Vagina (tissue), 2 donors: ENCODE measurements around the gene CDCA3. TPM values are rescaled to one million over a fixed set of nuclear protein-coding genes. Genes with fewer than 3 reads are reported as not detected.
"Not testable (repeated sequence)": the region's sequence is repeated elsewhere in the genome, so short reads cannot be mapped to it uniquely, and the experiment has no call there.

ENCODE experiments used
- DNase-seq, 2 donors: peaks; one replicate each; pipeline ENCODE4 v3.0.0-alpha.2; 2017; ENCODE audit errors: extremely low spot score in 2 of 2
- H3K27ac ChIP-seq: fragments of 200-600 bp; sonication (generic); one replicate; pipeline ENCODE4 v1.5.1; 2019
- H3K27me3 ChIP-seq: fragments of 200-600 bp; sonication (generic); one replicate; pipeline ENCODE4 v1.5.1; 2019
- H3K36me3 ChIP-seq, 2 donors: fragments of 200-600 bp; sonication (generic); one replicate each; pipeline ENCODE4 v1.5.1; 2017 to 2019
- H3K4me1 ChIP-seq: fragments of 200-600 bp; sonication (generic); one replicate; pipeline ENCODE4 v1.5.1; 2019
- H3K4me3 ChIP-seq, 2 donors: fragments of 200-600 bp; sonication (generic); 1 replicate in 1 of 2; 2 replicates in 1 of 2; pipeline ENCODE4 v1.5.1; 2016 to 2019
- H3K9me3 ChIP-seq: fragments of 200-600 bp; sonication (generic); one replicate; pipeline ENCODE4 v1.5.1; 2019
- POLR2A ChIP-seq, 2 donors: fragments of 450-650 bp; IDR thresholded peaks; one replicate each; pipeline ENCODE4 v1.6.1; 2017; ENCODE audit warnings: antibody characterized with exemption in 2 of 2, mild to moderate bottlenecking in 2 of 2, moderate library complexity in 2 of 2
- POLR2AphosphoS5 ChIP-seq, 2 donors: sonication (generic); formaldehyde crosslinking; IDR thresholded peaks; one replicate each; pipeline ENCODE4 v1.9.0; 2017; ENCODE audit warnings: antibody characterized with exemption in 2 of 2, mild to moderate bottlenecking in 2 of 2, low read depth in 1 of 2; ENCODE audit not compliant: insufficient read depth in 1 of 2
- intact Hi-C: fragments of 100-400 bp; cut with DNase I; formaldehyde crosslinking; loops from one replicate; pipeline ENCODE4 v1.15.1; 2023
- total RNA-seq: library from RNA; depleted of rRNA; stranded (reverse); fragments of >200 nt; gene quantifications from one replicate; pipeline ENCODE4 v1.2.3, GENCODE V29; 2016
- TF ChIP-seq, protein P1 (sequence below), 3 experiments: fragments of 450-650 bp in 2 of 3; fragments of 200-600 bp in 1 of 3; sonication (generic) in 1 of 3; IDR thresholded peaks; one replicate each; pipeline ENCODE4 v1.5.1; 2017 to 2019; ENCODE audit warnings: antibody characterized with exemption in 3 of 3, mild to moderate bottlenecking in 2 of 3, moderate library complexity in 2 of 3

The CDCA3 gene
- total RNA-seq, 1 donor from 2014 or later: 8.6 TPM

DNA sequence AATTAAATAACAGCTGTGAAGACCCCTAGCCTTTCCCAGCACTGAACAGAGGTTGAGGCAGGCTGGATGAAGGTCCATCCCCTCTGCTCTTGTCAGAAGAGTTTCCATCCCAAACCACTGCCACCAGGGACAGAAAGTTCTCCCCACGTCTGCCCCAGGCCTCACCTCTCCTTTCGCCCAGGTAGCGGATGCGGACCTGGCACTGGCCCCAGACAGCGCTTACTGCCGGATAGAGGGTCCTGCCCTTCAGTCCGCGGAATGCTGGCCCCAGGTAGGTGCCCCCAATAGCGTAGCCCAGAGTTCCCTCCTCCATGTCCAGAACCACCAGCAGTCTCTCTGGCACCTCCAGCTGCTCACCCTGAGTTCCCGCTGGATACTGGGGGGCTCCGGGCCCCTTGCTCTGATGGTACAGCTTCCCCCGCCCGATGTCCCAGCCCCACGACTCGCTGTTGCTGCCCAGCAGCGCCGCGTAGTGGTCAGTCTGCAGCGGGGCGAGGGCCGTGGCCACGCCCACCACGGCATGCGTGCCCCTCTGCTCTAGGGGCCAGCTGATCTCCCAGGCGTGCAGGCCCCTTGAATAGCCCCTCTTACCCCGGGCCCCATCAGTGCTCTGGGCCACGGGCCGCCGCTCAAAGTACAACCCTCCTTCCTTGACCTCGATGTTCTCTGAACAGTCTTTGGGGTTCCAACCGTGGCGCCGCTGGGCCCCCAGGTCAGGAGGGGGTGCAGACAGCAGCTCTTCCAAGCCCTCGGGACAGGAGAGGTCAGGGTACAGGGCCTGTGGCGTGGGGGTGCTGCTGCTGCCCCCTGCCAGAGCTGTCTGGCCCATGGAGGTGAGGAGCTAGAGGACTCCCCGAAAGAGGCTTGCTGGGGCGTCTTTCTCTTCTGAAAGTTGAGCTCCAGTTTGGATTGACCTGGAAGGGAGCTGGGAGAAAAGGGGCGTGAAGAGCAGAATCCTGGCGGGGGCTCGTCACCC lies 21.3 kb upstream of the CDCA3 start:
- peak overlapping the region; percentile 86 for H3K27ac ChIP-seq
- H3K9me3 ChIP-seq: no peaks in the 10 kb centered on the region
- H3K4me1 ChIP-seq: peaks cover 38% of the 10 kb centered on the region
- H3K27me3 ChIP-seq: no peaks in the 10 kb centered on the region
- no peak for DNase-seq
- no peak for TF ChIP-seq POLR2A (IDR thresholded peaks at IDR 0.05)
- TF ChIP-seq, protein P1, sequence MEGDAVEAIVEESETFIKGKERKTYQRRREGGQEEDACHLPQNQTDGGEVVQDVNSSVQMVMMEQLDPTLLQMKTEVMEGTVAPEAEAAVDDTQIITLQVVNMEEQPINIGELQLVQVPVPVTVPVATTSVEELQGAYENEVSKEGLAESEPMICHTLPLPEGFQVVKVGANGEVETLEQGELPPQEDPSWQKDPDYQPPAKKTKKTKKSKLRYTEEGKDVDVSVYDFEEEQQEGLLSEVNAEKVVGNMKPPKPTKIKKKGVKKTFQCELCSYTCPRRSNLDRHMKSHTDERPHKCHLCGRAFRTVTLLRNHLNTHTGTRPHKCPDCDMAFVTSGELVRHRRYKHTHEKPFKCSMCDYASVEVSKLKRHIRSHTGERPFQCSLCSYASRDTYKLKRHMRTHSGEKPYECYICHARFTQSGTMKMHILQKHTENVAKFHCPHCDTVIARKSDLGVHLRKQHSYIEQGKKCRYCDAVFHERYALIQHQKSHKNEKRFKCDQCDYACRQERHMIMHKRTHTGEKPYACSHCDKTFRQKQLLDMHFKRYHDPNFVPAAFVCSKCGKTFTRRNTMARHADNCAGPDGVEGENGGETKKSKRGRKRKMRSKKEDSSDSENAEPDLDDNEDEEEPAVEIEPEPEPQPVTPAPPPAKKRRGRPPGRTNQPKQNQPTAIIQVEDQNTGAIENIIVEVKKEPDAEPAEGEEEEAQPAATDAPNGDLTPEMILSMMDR (IDR thresholded peaks at IDR 0.05): peak; percentile 35 to 91 (median 77)
- peaks cover 0 to 14% of the 10 kb centered on the region in 2 donors for H3K36me3 ChIP-seq
- intact Hi-C loops: no loop called here
- H3K4me3 ChIP-seq: peak overlapping the region; percentile 67 to 70

- H3K27ac ChIP-seq: peak overlapping the region; percentile 86
- intact Hi-C loops: no loop called here
- no peak for TF ChIP-seq POLR2AphosphoS5 (IDR thresholded peaks at IDR 0.05; ENCODE audit: insufficient read depth in 1 of 2, low read depth in 1 of 2)
- TF ChIP-seq POLR2A (IDR thresholded peaks at IDR 0.05): no peak
- TF ChIP-seq, protein P1 (IDR thresholded peaks at IDR 0.05): no peak
Observed at GRCh38 chr12:6871052-6871957, 20.2 kb upstream of the CDCA3 start.

DNA sequence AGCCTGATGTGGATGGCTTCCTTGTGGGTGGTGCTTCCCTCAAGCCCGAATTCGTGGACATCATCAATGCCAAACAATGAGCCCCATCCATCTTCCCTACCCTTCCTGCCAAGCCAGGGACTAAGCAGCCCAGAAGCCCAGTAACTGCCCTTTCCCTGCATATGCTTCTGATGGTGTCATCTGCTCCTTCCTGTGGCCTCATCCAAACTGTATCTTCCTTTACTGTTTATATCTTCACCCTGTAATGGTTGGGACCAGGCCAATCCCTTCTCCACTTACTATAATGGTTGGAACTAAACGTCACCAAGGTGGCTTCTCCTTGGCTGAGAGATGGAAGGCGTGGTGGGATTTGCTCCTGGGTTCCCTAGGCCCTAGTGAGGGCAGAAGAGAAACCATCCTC lies 19.2 kb upstream of the CDCA3 start:
- H3K4me3 ChIP-seq: not testable (repeated sequence)

More at GRCh38 chr12:6871052-6871957, 20.2 kb upstream of the CDCA3 start:
- Histone ChIP-seq H3K9me3 (no peaks in the 10 kb centered on the region), H3K4me3 (peak overlapping the region; percentile 67 to 70), H3K27me3 (no peaks in the 10 kb centered on the region), H3K4me1 (peaks cover 46% of the 10 kb centered on the region), H3K36me3 (peaks cover 0 to 14% of the 10 kb centered on the region in 2 donors)
- DNase-seq: no peak

GRCh38 chr12:6869049-6870021 lies 18.2 kb upstream of the CDCA3 start:
- Histone ChIP-seq H3K4me3 (peak overlapping the region; percentile 92 to 99), H3K27me3 (no peaks in the 10 kb centered on the region), H3K36me3 (peaks cover 0 to 24% of the 10 kb centered on the region in 2 donors), H3K9me3 (no peaks in the 10 kb centered on the region), H3K27ac (peak overlapping the region; percentile 93), H3K4me1 (peaks cover 49% of the 10 kb centered on the region)
- no peak for DNase-seq
- intact Hi-C loops: loop anchor here (5.0 kb wide), 1 partner anchor 58 kb away; the partner anchor contains the start of gene ATN1
- TF ChIP-seq, protein P1 (IDR thresholded peaks at IDR 0.05): peak; percentile 79 to 90 (median 88)
- TF ChIP-seq POLR2AphosphoS5 (IDR thresholded peaks at IDR 0.05; ENCODE audit: insufficient read depth in 1 of 2, low read depth in 1 of 2) (peak; percentile 31 to 55), POLR2A (IDR thresholded peaks at IDR 0.05) (no peak)

More for the DNA sequence above, 19.2 kb upstream of the CDCA3 start:
- DNase-seq, intact Hi-C loops, H3K27ac ChIP-seq, H3K27me3 ChIP-seq, H3K9me3 ChIP-seq: not testable (repeated sequence)
- H3K4me1 ChIP-seq: peaks cover 49% of the 10 kb centered on the region
- H3K36me3 ChIP-seq: peaks cover 0 to 15% of the 10 kb centered on the region in 2 donors
